T-helper 1 cell (primary cell): ENCODE results near the gene PODN.

Source experiments
- DNase-seq, 5 donors: peaks; one replicate each; pipeline ENCODE4 v3.0.0-alpha.2; 2012 to 2020

The PODN gene

GRCh38 chr1:53116933-53117600 is 55.1 kb downstream of the PODN start:
- no peak for DNase-seq

- DNase-seq = no peak
These were observed 55.8 kb downstream of the PODN start for GRCh38 chr1:53117836-53118235.

GRCh38 chr1:53120659-53121058 is 58.6 kb downstream of the PODN start:
- DNase-seq = no peak

- no peak for DNase-seq
These were observed 59.5 kb downstream of the PODN start for GRCh38 chr1:53121319-53122172.

- DNase-seq = no peak
These were observed 60.3 kb downstream of the PODN start for GRCh38 chr1:53122201-53122885.

- DNase-seq = no peak
These were observed 61.0 kb downstream of the PODN start for GRCh38 chr1:53122961-53123413.

GRCh38 chr1:53123453-53124140 is 61.6 kb downstream of the PODN start:
- DNase-seq = no peak

- no peak for DNase-seq
These were observed 63.1 kb downstream of the PODN start for GRCh38 chr1:53125122-53125521.

- DNase-seq = no peak
These were observed 63.8 kb downstream of the PODN start for GRCh38 chr1:53125623-53126360.

GRCh38 chr1:53126495-53126894 is 64.5 kb downstream of the PODN start:
- DNase-seq = no peak

- DNase-seq = peak in 1 of 5 donors; percentile 14
These were observed 65.5 kb downstream of the PODN start for GRCh38 chr1:53127546-53127945.

- no peak for DNase-seq
These were observed 66.4 kb downstream of the PODN start for GRCh38 chr1:53128401-53128800.

- no peak for DNase-seq
These were observed 68.0 kb downstream of the PODN start for GRCh38 chr1:53129891-53130597.

- DNase-seq = no peak
These were observed 68.5 kb downstream of the PODN start for GRCh38 chr1:53130598-53130877.

GRCh38 chr1:53130878-53131589 is 69.0 kb downstream of the PODN start:
- no peak for DNase-seq

- DNase-seq = no peak
These were observed 69.6 kb downstream of the PODN start for GRCh38 chr1:53131590-53131938.

- DNase-seq = no peak
These were observed 70.2 kb downstream of the PODN start for GRCh38 chr1:53132176-53132575.

- no peak for DNase-seq
These were observed 71.4 kb downstream of the PODN start for GRCh38 chr1:53133261-53134041.

GRCh38 chr1:53134042-53134485 is 72.1 kb downstream of the PODN start:
- no peak for DNase-seq
